HTERT RPE-1 (cell line): ENCODE data around the gene MBD6.

Experiments
- in situ Hi-C: fragments of 300-500 bp; cut with MboI; formaldehyde crosslinking; loops from 4 replicates; pipeline ENCODE4 v1.14.3; 2020; ENCODE audit warnings: low sequenced_read_pairs

The MBD6 gene

GRCh38 chr12:57525615-57526383 lies 3.2 kb downstream of the MBD6 start:
- in situ Hi-C loops = no loop called here

GRCh38 chr12:57526477-57527126 lies 4.0 kb downstream of the MBD6 start:
- in situ Hi-C loops = no loop called here

GRCh38 chr12:57527184-57527583 lies 4.6 kb downstream of the MBD6 start:
- in situ Hi-C loops = no loop called here

GRCh38 chr12:57528176-57528575 lies 5.6 kb downstream of the MBD6 start:
- in situ Hi-C loops = no loop called here

- in situ Hi-C loops = no loop called here
These were observed 6.4 kb downstream of the MBD6 start for GRCh38 chr12:57528831-57529555.

GRCh38 chr12:57529831-57530230 lies 7.2 kb downstream of the MBD6 start:
- in situ Hi-C loops = no loop called here

- in situ Hi-C loops = no loop called here
These were observed 7.9 kb downstream of the MBD6 start for GRCh38 chr12:57530396-57531142.

GRCh38 chr12:57531836-57532235 lies 9.2 kb downstream of the MBD6 start:
- in situ Hi-C loops = no loop called here

GRCh38 chr12:57533108-57533507 lies 10.5 kb downstream of the MBD6 start:
- in situ Hi-C loops = no loop called here

GRCh38 chr12:57534250-57534649 lies 11.6 kb downstream of the MBD6 start:
- in situ Hi-C loops = no loop called here

GRCh38 chr12:57534991-57535543 lies 12.4 kb downstream of the MBD6 start:
- in situ Hi-C loops = no loop called here

- in situ Hi-C loops = no loop called here
These were observed 13.4 kb downstream of the MBD6 start for GRCh38 chr12:57535764-57536596.

- in situ Hi-C loops = no loop called here
These were observed 13.9 kb downstream of the MBD6 start for GRCh38 chr12:57536597-57536942.

GRCh38 chr12:57539134-57539768 lies 16.6 kb downstream of the MBD6 start:
- in situ Hi-C loops = no loop called here

GRCh38 chr12:57541001-57541400 lies 18.4 kb downstream of the MBD6 start:
- in situ Hi-C loops = no loop called here

- in situ Hi-C loops = no loop called here
These were observed 19.1 kb downstream of the MBD6 start for GRCh38 chr12:57541717-57542116.

- in situ Hi-C loops = no loop called here
These were observed 21.0 kb downstream of the MBD6 start for GRCh38 chr12:57543581-57543980.

- in situ Hi-C loops = no loop called here
These were observed 23.3 kb downstream of the MBD6 start for GRCh38 chr12:57545809-57546437.
